Urothelium cell line (cell line): ENCODE results near the gene FGD5.
A peak's percentile ranks its signal among the peaks of the same experiment; 100 is the strongest.
"Not testable (repeated sequence)": the region's sequence is repeated elsewhere in the genome, so short reads cannot be mapped to it uniquely, and the experiment has no call there.

ENCODE experiments used
- DNase-seq: peaks from one replicate; pipeline ENCODE4 v3.0.0; 2011; ENCODE audit warnings: low spot score, mixed read lengths
- FAIRE-seq: peaks from 2 replicates; lab custom pipeline; 2011; peaks lifted over from hg19 to GRCh38; lab: Jason Lieb, UNC

Gene FGD5

GRCh38 chr3:14803981-14804834 lies 14.6 kb upstream of the FGD5 start:
- DNase-seq, result no peak
- no peak for FAIRE-seq

DNA sequence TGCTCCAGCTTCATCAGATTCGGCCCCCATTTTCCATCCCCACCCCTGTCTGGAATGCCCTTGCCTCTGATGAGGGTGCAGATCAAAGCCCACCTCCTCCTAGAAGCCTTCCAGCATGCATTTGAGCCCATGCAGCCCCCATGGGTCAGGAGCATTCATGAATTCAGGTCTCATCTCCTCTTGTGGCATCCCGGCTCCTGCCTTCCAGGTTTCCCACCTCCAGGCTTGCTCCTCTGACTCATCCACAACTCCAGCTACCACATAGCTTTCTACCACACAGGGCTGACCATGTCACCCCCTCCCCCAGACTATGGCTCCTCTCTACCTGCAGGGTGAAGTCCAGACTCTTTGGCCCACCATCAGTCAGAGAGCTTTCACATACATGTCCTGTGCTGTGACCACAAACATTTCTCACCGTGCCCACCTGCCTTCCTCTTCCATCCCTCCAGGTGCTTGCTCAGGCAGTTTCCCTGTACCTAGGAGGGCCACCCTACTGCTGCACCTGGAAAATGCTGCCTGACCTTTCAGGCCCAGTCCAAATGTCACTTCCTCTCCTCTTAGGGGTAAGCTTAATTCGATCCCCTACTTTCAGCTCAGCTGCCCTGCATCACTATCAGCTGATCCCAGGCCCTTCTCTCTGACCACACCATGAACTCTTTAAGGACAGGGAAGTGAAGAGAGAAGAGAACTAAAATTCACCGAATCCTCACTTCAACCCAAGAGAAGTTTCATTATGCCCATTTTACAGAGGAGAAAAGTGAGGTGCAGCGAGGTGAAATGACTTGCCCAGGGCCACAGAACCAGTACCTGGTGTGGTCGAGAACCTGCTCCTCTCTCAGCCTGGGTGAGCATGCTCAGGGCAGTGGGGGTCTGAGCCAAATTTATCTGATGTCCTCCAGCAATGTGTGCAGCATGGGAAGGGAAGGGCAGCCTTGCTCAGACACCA lies 13.7 kb upstream of the FGD5 start:
- DNase-seq (peak; percentile 74), FAIRE-seq (peak; percentile 59)

DNA sequence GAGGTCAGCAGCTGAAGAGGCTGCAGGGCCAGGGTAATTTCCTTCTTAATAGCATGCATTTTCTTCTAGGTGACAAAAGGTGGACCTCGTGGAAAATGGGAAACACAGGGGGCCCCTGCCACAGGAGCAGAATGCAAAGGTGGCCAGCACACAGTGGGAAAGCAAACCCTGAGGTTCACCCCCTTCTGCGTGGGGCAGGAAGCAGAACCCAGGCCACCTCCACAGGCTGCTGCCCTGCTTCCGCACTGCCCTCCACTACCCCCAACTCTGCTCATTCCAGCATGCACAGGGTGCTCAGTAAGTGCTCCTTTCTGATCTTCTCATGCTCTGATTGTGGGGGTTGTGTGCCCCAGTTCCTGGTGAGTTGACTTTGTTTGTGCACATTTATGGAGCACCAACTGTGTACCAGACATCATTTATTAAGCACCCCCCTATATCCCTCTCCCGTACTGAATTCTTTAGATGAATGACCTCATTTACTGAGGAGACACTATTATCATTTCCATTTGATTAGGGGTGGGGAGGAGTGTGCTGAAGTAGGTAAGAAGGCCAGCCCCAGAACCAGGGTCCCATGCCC lies 12.7 kb upstream of the FGD5 start:
- DNase-seq (no peak), FAIRE-seq (no peak)

GRCh38 chr3:14806641-14807263 lies 12.0 kb upstream of the FGD5 start:
- DNase-seq (peak; percentile 57), FAIRE-seq (peak; percentile 27)

GRCh38 chr3:14808025-14808424 lies 10.7 kb upstream of the FGD5 start:
- FAIRE-seq (no peak), DNase-seq (no peak)

GRCh38 chr3:14808502-14809266 lies 10.1 kb upstream of the FGD5 start:
- no peak for DNase-seq
- FAIRE-seq, result peak; percentile 76

DNA sequence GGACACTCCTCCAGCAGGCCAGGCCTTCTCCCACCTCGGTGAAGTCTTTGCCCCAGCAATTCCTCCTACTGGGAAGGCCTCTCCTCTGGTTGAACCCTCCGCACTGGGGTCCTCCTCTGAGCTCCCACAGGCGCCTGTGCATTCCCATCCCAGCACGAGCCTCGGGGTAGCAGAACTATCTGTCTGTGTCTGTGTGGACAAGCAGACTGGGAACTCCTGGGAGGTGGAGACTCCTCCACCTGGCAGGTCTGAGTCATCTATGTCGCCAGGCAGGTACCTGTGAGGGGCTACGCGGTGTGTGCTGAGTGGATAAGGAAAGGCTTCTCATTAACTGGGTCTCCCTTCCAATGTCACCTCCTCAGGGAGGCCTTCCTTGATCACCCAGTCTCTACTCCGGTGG lies 9.2 kb upstream of the FGD5 start:
- DNase-seq, FAIRE-seq: not testable (repeated sequence)

DNA sequence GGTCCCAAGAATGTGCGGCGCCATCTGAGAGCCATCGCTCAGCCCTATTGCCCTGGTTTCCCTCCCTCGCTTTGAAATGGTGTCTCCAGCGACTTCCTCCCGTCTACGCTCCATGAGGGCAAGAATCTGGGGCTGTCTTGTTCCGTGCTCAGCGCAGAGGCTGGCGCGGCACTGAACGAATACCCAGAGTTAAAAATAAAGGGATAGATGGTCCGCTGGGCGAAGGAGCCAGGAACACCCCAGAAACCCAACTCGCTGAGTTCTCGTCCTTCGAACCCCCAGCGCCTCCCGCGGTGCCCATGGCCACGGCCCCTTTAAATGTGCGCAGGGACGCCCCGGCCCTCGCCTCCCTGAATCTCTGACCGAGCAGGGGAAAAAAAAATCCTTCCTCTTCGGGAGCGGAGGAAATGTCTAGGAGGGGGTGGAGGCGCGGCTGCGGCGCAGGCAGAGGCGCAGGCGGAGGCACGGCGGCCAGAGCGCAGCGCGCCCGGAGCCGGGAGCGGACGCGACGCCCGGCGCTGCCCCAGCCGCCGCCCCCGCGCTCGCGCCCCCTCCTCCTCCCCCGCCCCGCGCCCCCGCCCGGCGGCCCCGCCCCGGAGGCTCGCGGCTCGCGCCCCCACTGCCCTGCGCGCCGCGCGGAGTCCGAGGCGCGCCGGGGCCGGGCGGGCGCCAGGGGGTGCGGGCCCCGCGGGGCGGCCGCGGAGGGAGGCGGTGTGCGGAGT lies 8.5 kb upstream of the FGD5 start:
- DNase-seq (peak; percentile 77), FAIRE-seq (no peak)

- no peak for DNase-seq
- FAIRE-seq, result no peak
Measured at GRCh38 chr3:14810801-14811661, 7.7 kb upstream of the FGD5 start.

DNA sequence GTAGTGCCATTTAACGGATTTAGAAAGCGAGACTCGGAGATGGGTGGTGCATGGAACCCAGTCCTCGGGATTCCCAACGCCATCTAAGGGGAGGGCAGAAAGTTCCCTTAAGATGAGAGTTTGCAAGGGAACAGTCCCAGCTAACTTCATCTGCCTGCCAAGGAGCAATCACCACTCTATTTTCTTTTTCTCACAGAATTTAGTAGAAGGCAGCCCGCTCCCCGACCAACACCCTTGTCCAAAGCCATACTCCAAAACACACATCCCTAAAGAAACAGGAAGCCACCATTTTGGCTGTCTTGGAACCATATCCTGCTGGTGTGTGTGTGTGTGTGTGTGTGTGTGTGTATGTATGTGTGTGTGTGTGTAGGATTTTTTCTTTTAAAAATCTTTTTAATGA lies 7.1 kb upstream of the FGD5 start:
- FAIRE-seq (no peak), DNase-seq (no peak)

DNA sequence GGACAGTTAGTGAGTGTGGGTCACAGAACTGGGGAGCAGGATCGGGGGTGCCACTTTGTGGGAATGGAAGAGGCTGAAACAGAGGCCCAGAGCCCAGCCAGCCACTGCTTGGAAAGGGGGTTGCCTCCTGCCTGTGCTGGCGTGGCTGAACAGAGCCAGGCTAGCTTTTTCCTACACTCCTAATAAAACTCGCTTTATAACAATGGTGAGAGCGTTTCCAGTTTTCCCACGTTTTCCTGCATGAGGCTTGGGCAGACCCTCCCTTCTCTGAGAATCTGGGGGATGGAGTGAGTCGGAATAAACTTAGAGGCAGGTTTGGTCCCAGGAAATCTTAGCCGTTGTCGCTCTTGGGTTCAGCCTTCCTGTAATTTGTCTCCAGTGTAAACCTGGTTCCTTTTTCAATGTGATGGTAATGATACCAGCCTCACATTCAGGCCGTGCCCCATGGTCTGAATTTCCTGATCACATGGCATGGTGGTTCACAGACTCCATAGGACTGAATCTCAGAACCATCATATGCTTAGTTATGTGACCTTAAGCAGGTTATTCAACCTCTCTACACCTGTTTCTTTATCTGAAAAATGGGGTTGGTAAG lies 6.5 kb upstream of the FGD5 start:
- no peak for FAIRE-seq
- DNase-seq, result no peak

- DNase-seq (no peak), FAIRE-seq (no peak)
Measured at GRCh38 chr3:14814411-14814871, 4.3 kb upstream of the FGD5 start.

DNA sequence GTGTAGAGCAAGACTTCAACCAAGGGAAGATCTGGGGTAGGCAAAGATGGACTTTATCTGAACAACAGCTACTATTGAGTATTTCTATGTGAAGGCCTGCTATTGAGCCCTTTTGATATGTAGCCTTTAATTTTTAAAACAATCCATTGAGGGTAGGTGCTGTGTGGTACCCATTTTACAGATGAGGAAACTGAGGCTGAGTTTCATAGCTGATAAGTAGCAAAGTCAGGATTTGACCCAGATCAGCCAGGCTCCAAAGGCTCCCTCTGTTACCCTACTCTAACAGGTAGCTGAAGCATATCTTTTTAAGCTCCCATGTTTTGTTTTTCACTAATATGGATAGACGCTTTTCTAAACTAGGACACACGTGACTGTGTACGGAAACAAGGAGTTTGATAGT lies 2.4 kb upstream of the FGD5 start:
- no peak for FAIRE-seq

GRCh38 chr3:14819671-14820070 lies 909 bp downstream of the FGD5 start:
- FAIRE-seq (no peak), DNase-seq (no peak)

More for the DNA sequence above, 2.4 kb upstream of the FGD5 start:
- DNase-seq, result no peak

DNA sequence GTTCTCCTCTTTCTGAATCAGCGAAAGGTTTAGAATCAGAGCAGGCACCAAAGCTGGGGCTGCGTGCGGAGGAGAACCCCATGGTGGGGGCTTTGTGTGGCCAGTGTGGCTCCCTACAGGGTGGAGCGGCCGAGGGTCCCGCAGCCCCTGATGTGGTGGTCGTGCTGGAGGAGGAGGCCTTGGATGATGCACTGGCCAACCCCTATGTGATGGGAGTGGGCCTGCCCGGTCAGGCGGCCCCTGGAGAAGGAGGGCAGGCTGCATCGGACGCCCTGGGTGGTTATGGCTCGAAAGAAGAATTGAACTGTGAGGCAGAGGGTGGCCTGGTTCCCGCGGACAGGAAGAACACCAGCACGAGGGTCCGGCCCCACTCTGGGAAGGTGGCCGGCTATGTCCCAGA lies 1.4 kb downstream of the FGD5 start:
- no peak for DNase-seq
- FAIRE-seq, result no peak

- no peak for FAIRE-seq
- no peak for DNase-seq
Measured at GRCh38 chr3:14821151-14821550, 2.4 kb downstream of the FGD5 start.

DNA sequence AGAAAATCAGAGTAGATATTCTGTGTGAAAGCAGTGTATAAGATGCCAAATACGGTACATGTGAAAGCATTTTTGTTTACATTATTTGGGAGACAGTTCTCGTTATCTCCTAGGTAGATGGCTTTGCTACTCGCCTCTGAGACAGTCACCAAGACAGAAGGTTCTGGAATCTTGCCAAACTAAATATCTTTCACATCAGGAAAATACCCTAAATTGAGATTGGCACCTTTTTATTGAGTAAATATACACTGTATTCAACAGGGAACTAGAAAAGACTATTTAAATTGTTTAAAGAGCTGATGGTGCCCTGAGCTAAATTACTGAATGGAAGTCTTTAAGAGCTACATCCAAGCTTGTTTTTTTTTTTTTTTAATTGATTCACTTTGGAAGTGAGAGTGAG lies 3.4 kb downstream of the FGD5 start:
- FAIRE-seq, result no peak
- no peak for DNase-seq
